ENCODE measurements around the gene FARP1.

The FARP1 gene

DNA sequence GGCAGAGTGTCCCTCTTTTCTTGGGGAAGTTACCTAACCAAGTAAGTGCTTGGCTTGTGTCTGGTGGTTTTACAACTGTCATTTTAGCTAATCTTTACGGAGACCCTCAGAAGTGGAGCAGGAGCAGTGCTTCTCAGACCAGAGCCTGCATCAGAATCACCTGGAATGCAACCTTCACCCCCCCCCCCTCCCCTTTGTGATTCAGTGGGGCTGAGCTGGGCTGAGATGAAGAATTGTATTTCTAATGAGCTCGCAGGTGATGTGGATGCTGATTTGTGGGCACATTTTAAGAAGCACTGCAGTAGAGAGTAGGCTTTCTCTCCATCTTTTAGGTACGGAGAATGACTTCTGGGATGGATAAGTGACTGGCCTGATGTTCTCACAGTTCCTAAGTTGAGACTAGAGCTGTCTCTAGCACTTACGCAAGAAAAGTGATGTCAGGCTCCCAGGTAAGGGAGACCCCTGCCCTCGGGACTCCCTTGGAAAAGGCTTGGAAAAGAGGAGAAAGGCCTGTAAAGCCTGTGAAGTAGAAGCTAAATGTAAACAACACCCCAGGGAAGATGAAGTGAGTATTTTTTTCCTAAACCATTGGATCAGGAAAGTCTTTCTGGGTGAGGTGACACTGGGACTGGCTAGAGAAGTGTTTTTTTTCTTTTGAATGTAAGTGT is 57.5 kb downstream of the FARP1 start:
- Histone ChIP-seq H3K27me3 (ENCODE audit: insufficient read depth, poor library complexity, severe bottlenecking) (no peaks in the 10 kb centered on the region), H3K27ac (ENCODE audit: poor library complexity, severe bottlenecking) (no peak overlapping the region), H3K9me3 (ENCODE audit: severe bottlenecking) (peaks cover 5% of the 10 kb centered on the region), H3K36me3 (ENCODE audit: low read depth) (no peaks in the 10 kb centered on the region), H3K4me1 (ENCODE audit: insufficient read depth, poor library complexity, severe bottlenecking) (no peaks in the 10 kb centered on the region), H3K4me3 (ENCODE audit: severe bottlenecking) (no peak overlapping the region)
- ATAC-seq (ENCODE audit: low read depth) (no peak), DNase-seq (ENCODE audit: low spot score) (no peak)
- TF ChIP-seq, protein P1, sequence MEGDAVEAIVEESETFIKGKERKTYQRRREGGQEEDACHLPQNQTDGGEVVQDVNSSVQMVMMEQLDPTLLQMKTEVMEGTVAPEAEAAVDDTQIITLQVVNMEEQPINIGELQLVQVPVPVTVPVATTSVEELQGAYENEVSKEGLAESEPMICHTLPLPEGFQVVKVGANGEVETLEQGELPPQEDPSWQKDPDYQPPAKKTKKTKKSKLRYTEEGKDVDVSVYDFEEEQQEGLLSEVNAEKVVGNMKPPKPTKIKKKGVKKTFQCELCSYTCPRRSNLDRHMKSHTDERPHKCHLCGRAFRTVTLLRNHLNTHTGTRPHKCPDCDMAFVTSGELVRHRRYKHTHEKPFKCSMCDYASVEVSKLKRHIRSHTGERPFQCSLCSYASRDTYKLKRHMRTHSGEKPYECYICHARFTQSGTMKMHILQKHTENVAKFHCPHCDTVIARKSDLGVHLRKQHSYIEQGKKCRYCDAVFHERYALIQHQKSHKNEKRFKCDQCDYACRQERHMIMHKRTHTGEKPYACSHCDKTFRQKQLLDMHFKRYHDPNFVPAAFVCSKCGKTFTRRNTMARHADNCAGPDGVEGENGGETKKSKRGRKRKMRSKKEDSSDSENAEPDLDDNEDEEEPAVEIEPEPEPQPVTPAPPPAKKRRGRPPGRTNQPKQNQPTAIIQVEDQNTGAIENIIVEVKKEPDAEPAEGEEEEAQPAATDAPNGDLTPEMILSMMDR (IDR thresholded peaks at IDR 0.05; ENCODE audit: poor library complexity, severe bottlenecking), result no peak

DNA sequence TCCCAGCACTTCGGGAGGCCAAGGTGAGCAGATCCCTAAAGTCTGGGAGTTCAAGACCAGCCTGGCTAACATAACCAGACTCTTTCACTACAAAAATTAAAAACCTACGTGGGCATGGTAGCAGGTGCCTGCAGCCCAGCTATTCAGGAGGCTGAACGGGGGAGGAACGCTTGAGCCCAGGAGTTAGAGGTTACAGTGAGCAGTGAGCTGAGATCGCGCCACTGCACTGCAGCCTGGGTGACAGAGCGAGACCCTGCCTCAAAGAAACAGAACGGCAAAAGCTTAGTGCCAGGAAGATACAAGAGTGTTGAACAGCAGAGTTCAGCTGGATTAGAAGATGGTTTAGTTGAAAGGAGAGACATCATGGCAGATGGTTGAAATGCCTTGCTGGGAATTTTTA is 58.3 kb downstream of the FARP1 start:
- DNase-seq (ENCODE audit: low spot score) (no peak), ATAC-seq (ENCODE audit: low read depth) (no peak)
- Histone ChIP-seq H3K4me3 (ENCODE audit: severe bottlenecking) (no peak overlapping the region), H3K27ac (ENCODE audit: poor library complexity, severe bottlenecking) (no peak overlapping the region), H3K27me3 (ENCODE audit: insufficient read depth, poor library complexity, severe bottlenecking) (no peaks in the 10 kb centered on the region), H3K9me3 (ENCODE audit: severe bottlenecking) (peaks cover 5% of the 10 kb centered on the region), H3K4me1 (ENCODE audit: insufficient read depth, poor library complexity, severe bottlenecking) (no peaks in the 10 kb centered on the region), H3K36me3 (ENCODE audit: low read depth) (no peaks in the 10 kb centered on the region)
- TF ChIP-seq, protein P1 (IDR thresholded peaks at IDR 0.05; ENCODE audit: poor library complexity, severe bottlenecking), result no peak

DNA sequence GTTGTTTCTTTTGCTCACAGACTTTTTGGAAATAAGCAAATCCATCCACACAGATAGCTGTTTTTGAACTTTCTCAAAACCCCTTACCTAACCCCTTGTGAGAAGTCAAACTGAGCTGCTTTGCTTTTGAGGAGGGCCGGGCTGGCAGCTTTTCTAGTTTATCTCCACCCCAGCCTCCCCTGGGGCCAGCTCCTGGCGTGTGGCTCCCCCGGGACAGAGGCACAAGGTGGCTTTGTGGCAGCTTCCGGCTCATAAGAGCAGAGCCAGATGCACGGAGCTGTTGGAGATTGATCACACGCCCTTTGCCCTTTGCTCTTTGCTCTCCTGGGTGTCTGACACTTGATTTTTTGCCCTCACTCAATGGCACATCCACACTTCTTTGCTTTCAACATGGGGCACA is 59.1 kb downstream of the FARP1 start:
- Histone ChIP-seq H3K9me3 (ENCODE audit: severe bottlenecking) (peaks cover 5% of the 10 kb centered on the region), H3K4me1 (ENCODE audit: insufficient read depth, poor library complexity, severe bottlenecking) (peaks cover 4% of the 10 kb centered on the region), H3K27me3 (ENCODE audit: insufficient read depth, poor library complexity, severe bottlenecking) (no peaks in the 10 kb centered on the region), H3K4me3 (ENCODE audit: severe bottlenecking) (no peak overlapping the region), H3K36me3 (ENCODE audit: low read depth) (no peaks in the 10 kb centered on the region), H3K27ac (ENCODE audit: poor library complexity, severe bottlenecking) (no peak overlapping the region)
- DNase-seq (ENCODE audit: low spot score) (no peak), ATAC-seq (ENCODE audit: low read depth) (no peak)
- TF ChIP-seq, protein P1 (IDR thresholded peaks at IDR 0.05; ENCODE audit: poor library complexity, severe bottlenecking), result no peak

DNA sequence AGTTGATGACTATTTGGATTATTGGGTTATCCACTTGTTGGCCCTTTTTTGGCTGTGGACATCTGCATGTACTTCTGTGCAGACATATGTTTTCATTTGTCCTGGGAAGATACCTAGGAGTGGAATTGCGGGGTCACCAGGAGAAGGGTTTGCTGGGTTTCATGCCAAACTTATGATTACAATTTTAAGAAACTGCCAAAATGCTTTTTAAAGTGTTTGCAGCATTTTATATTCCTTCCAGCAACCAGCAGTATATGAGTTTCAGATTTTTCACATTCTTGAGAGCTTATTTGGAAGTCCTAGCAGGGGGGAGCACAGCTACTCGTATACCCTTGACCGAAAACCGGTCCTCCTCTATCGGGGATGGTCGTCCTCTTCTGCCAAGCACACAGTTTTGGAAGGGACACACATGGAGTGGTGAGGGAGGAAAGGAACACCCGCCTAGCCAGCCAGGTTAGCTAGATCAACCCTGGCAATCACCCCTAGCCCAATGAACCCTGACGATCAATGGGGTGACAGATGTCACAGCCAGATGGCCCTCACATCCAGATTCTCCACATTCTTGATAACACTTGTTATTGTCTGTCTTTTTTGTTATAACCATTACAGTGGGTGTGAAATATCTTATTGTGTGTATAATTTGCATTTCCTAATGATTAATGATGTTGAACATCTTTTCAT is 60.9 kb downstream of the FARP1 start:
- Histone ChIP-seq H3K4me3 (ENCODE audit: severe bottlenecking) (no peak overlapping the region), H3K27ac (ENCODE audit: poor library complexity, severe bottlenecking) (no peak overlapping the region), H3K4me1 (ENCODE audit: insufficient read depth, poor library complexity, severe bottlenecking) (peaks cover 6% of the 10 kb centered on the region), H3K9me3 (ENCODE audit: severe bottlenecking) (peaks cover 5% of the 10 kb centered on the region), H3K27me3 (ENCODE audit: insufficient read depth, poor library complexity, severe bottlenecking) (no peaks in the 10 kb centered on the region), H3K36me3 (ENCODE audit: low read depth) (no peaks in the 10 kb centered on the region)
- no peak for ATAC-seq (ENCODE audit: low read depth)
- TF ChIP-seq, protein P1 (IDR thresholded peaks at IDR 0.05; ENCODE audit: poor library complexity, severe bottlenecking), result no peak
- DNase-seq (ENCODE audit: low spot score), result no peak

DNA sequence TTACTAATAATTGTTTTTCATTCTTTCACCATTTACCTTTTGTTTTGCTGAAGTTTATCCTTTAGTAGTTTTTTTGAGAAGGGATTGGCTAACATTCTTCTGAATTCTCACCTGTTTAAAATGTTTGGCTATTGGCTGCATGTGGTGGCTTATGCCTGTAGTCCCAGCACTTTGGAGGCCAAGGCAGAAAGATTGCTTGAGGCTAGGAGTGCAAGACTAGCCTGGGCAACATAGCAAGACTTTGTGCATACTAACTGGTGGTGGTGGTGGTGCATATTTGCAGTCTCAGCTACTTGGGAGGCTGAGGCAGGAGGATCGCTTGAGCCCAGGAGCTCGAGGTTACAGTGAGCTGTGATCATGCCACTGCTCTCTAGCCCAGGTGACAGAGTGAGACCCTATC is 61.7 kb downstream of the FARP1 start:
- Histone ChIP-seq H3K4me1 (ENCODE audit: insufficient read depth, poor library complexity, severe bottlenecking) (peaks cover 6% of the 10 kb centered on the region), H3K27ac (ENCODE audit: poor library complexity, severe bottlenecking) (no peak overlapping the region), H3K27me3 (ENCODE audit: insufficient read depth, poor library complexity, severe bottlenecking) (no peaks in the 10 kb centered on the region), H3K4me3 (ENCODE audit: severe bottlenecking) (no peak overlapping the region), H3K36me3 (ENCODE audit: low read depth) (no peaks in the 10 kb centered on the region), H3K9me3 (ENCODE audit: severe bottlenecking) (peaks cover 5% of the 10 kb centered on the region)
- TF ChIP-seq, protein P1 (IDR thresholded peaks at IDR 0.05; ENCODE audit: poor library complexity, severe bottlenecking), result no peak
- DNase-seq (ENCODE audit: low spot score) (no peak), ATAC-seq (ENCODE audit: low read depth) (no peak)

Data from RWPE2 (cell line).